WTC11 (cell line): ENCODE results near the gene PARD3B. TPM values are rescaled to one million over a fixed set of nuclear protein-coding genes. Genes with fewer than 3 reads are reported as not detected.

Source experiments
- ATAC-seq: fragments of 200-7000 bp; cut with Tn5 transposase; 2 replicates; pipeline ENCODE4 v1.10.0; 2021; ENCODE audit warnings: mild to moderate bottlenecking, moderate library complexity
- CTCF ChIA-PET: fragments of 300-600 bp; sonication (Branson Sonifier 250); formaldehyde crosslinking; loops from one replicate; lab custom pipeline; 2021; ENCODE audit warnings: antibody characterized with exemption; lab: Charles Lee
- POLR2A ChIA-PET: fragments of 350-600 bp; sonication (Branson Sonifier 250); formaldehyde crosslinking; loops from one replicate; lab custom pipeline; 2021; ENCODE audit warnings: antibody characterized with exemption; lab: Charles Lee
- DNase-seq: peaks from one replicate; pipeline ENCODE4 v3.0.0; 2021; ENCODE audit warnings: low spot score
- H3K27ac Mint-ChIP-seq: 2 replicates; pipeline ENCODE4 v1.8.0; 2021; ENCODE audit warnings: mixed read lengths
- H3K27me3 Mint-ChIP-seq: 2 replicates; pipeline ENCODE4 v1.8.0; 2021; ENCODE audit warnings: low read depth, mild to moderate bottlenecking, moderate library complexity, mixed read lengths
- H3K36me3 Mint-ChIP-seq: 2 replicates; pipeline ENCODE4 v1.8.0; 2021; ENCODE audit warnings: mixed read lengths
- H3K4me1 Mint-ChIP-seq: 2 replicates; pipeline ENCODE4 v1.8.0; 2022; ENCODE audit warnings: mixed read lengths
- H3K4me3 Mint-ChIP-seq: 2 replicates; pipeline ENCODE4 v1.8.0; 2021; ENCODE audit warnings: mild to moderate bottlenecking, moderate library complexity, mixed read lengths
- H3K9me3 Mint-ChIP-seq: 2 replicates; pipeline ENCODE4 v1.8.0; 2021; ENCODE audit warnings: mixed read lengths
- ARID4B ChIP-seq: sonication (generic); formaldehyde crosslinking; IDR thresholded peaks from 2 replicates; pipeline ENCODE4 v1.8.0; 2023; ENCODE audit warnings: missing genetic modification reagents, mild to moderate bottlenecking, borderline replicate concordance
- ATF2 ChIP-seq: sonication (generic); formaldehyde crosslinking; IDR thresholded peaks from 2 replicates; pipeline ENCODE4 v1.8.1; 2022; ENCODE audit warnings: low read depth, missing genetic modification reagents, borderline replicate concordance
- CREM ChIP-seq: sonication (generic); formaldehyde crosslinking; IDR thresholded peaks from 2 replicates; pipeline ENCODE4 v1.8.1; 2022; ENCODE audit warnings: mild to moderate bottlenecking, missing genetic modification reagents, moderate library complexity
- ELF4 ChIP-seq: sonication (generic); formaldehyde crosslinking; IDR thresholded peaks from 2 replicates; pipeline ENCODE4 v1.8.1; 2022; ENCODE audit warnings: low read depth, mild to moderate bottlenecking, moderate library complexity, missing genetic modification reagents
- ERG ChIP-seq: fragments of 250-450 bp; sonication (Bioruptor Pico); IDR thresholded peaks from 2 replicates; pipeline ENCODE4 v1.8.0; 2021; ENCODE audit warnings: mild to moderate bottlenecking
- ETV6 ChIP-seq: sonication (generic); formaldehyde crosslinking; IDR thresholded peaks from 2 replicates; pipeline ENCODE4 v1.8.1; 2022; ENCODE audit warnings: mild to moderate bottlenecking, missing genetic modification reagents
- IRF2 ChIP-seq: sonication (generic); formaldehyde crosslinking; IDR thresholded peaks from 2 replicates; pipeline ENCODE4 v1.8.0; 2022; ENCODE audit warnings: low read depth, missing genetic modification reagents, borderline replicate concordance
- MAX ChIP-seq: sonication (generic); formaldehyde crosslinking; IDR thresholded peaks from 2 replicates; pipeline ENCODE4 v1.8.0; 2022; ENCODE audit warnings: mild to moderate bottlenecking, missing genetic modification reagents
- MXD4 ChIP-seq: fragments of 250-450 bp; sonication (Bioruptor Pico); IDR thresholded peaks from 2 replicates; pipeline ENCODE4 v1.8.0; 2021; ENCODE audit warnings: mild to moderate bottlenecking, moderate library complexity, borderline replicate concordance
- NFE2L1 ChIP-seq: sonication (generic); formaldehyde crosslinking; IDR thresholded peaks from 2 replicates; pipeline ENCODE4 v1.8.1; 2023; ENCODE audit warnings: missing genetic modification reagents
- NFYB ChIP-seq: sonication (generic); formaldehyde crosslinking; conservative IDR thresholded peaks from 2 replicates; pipeline ENCODE4 v1.8.0; 2022; ENCODE audit warnings: low read depth, missing genetic modification reagents
- PRDM15 ChIP-seq: sonication (generic); formaldehyde crosslinking; IDR thresholded peaks from 2 replicates; pipeline ENCODE4 v1.8.0; 2022; ENCODE audit warnings: missing genetic modification reagents
- RELA ChIP-seq: sonication (generic); formaldehyde crosslinking; IDR thresholded peaks from 2 replicates; pipeline ENCODE4 v1.8.1; 2022; ENCODE audit warnings: missing genetic modification reagents, mild to moderate bottlenecking, borderline replicate concordance
- STAT6 ChIP-seq: sonication (generic); formaldehyde crosslinking; conservative IDR thresholded peaks from 2 replicates; pipeline ENCODE4 v1.8.1; 2023; ENCODE audit warnings: mild to moderate bottlenecking, low read depth, missing genetic modification reagents, moderate library complexity
- ZNF396 ChIP-seq: fragments of 250-450 bp; sonication (Bioruptor Pico); IDR thresholded peaks from 2 replicates; pipeline ENCODE4 v1.8.0; 2021; ENCODE audit warnings: mild to moderate bottlenecking, moderate library complexity, borderline replicate concordance
- total RNA-seq: library from RNA; stranded (reverse); gene quantifications from 3 replicates; pipeline ENCODE4 v1.2.3, GENCODE V29; 2021

Gene PARD3B
- total RNA-seq, 1 experiment from 2014 or later = 5.6 TPM

- TF ChIP-seq PRDM15 (CRISPR knock-in tag) (no peak), ELF4 (CRISPR knock-in tag) (no peak), ETV6 (CRISPR knock-in tag) (no peak), CREM (CRISPR knock-in tag) (no peak), MXD4 (CRISPR knock-in tag) (no peak)
These were observed 364.5 kb downstream of the PARD3B start (continued) for GRCh38 chr2:204909791-204910190.

- ChIA-PET CTCF (no interaction called here), POLR2A (no interaction called here)
- Mint-ChIP-seq H3K27me3 (no peaks in the 10 kb centered on the region), H3K36me3 (no peaks in the 10 kb centered on the region), H3K27ac (no peak overlapping the region), H3K4me3 (no peak overlapping the region), H3K9me3 (no peaks in the 10 kb centered on the region), H3K4me1 (0 out of 2 replicates have a peak, but pooled peaks cover 3% of the 10 kb centered on the region)
- DNase-seq (no peak), ATAC-seq (no peak)
- TF ChIP-seq ZNF396 (CRISPR knock-in tag) (no peak), NFE2L1 (CRISPR knock-in tag) (no peak), MAX (CRISPR knock-in tag) (no peak), STAT6 (CRISPR knock-in tag) (no peak), IRF2 (CRISPR knock-in tag) (no peak), ARID4B (no peak), ATF2 (CRISPR knock-in tag) (no peak), RELA (CRISPR knock-in tag) (no peak), ERG (CRISPR knock-in tag) (no peak), NFYB (CRISPR knock-in tag) (no peak)
These were observed 368.0 kb downstream of the PARD3B start for GRCh38 chr2:204913312-204913711.
